Measurements from ENCODE around the gene FILIP1L.

Gene FILIP1L

GRCh38 chr3:99972380-99973104 is 141.8 kb downstream of the FILIP1L start:
- DNase-seq (ENCODE audit: low read depth): peak; percentile 10

GRCh38 chr3:99971761-99972160 is 142.5 kb downstream of the FILIP1L start:
- DNase-seq (ENCODE audit: low read depth): no peak

- no peak for DNase-seq (ENCODE audit: low read depth)
Measured at GRCh38 chr3:99970198-99970597, 144.1 kb downstream of the FILIP1L start.

- DNase-seq (ENCODE audit: low read depth): no peak
Measured at GRCh38 chr3:99969136-99969535, 145.2 kb downstream of the FILIP1L start.

- no peak for DNase-seq (ENCODE audit: low read depth)
Measured at GRCh38 chr3:99967796-99968195, 146.5 kb downstream of the FILIP1L start.

- peak; percentile 53 for DNase-seq (ENCODE audit: low read depth)
Measured at GRCh38 chr3:99966662-99967416, 147.5 kb downstream of the FILIP1L start.

- DNase-seq (ENCODE audit: low read depth): no peak
Measured at GRCh38 chr3:99965681-99966408, 148.5 kb downstream of the FILIP1L start.

- peak; percentile 45 for DNase-seq (ENCODE audit: low read depth)
Measured at GRCh38 chr3:99965077-99965476, 149.2 kb downstream of the FILIP1L start.

- peak; percentile 40 for DNase-seq (ENCODE audit: low read depth)
Measured at GRCh38 chr3:99962703-99963102, 151.6 kb downstream of the FILIP1L start.

- DNase-seq (ENCODE audit: low read depth): no peak
Measured at GRCh38 chr3:99961756-99962515, 152.4 kb downstream of the FILIP1L start.

GRCh38 chr3:99960941-99961340 is 153.4 kb downstream of the FILIP1L start:
- no peak for DNase-seq (ENCODE audit: low read depth)

- DNase-seq (ENCODE audit: low read depth): no peak
Measured at GRCh38 chr3:99960123-99960878, 154.0 kb downstream of the FILIP1L start.

GRCh38 chr3:99958222-99958912 is 155.9 kb downstream of the FILIP1L start:
- DNase-seq (ENCODE audit: low read depth): no peak

- DNase-seq (ENCODE audit: low read depth): no peak
Measured at GRCh38 chr3:99957151-99957796, 157.0 kb downstream of the FILIP1L start.

- no peak for DNase-seq (ENCODE audit: low read depth)
Measured at GRCh38 chr3:99955773-99956562, 158.3 kb downstream of the FILIP1L start.

- no peak for DNase-seq (ENCODE audit: low read depth)
Measured at GRCh38 chr3:99954914-99955644, 159.2 kb downstream of the FILIP1L start.

GRCh38 chr3:99953596-99953995 is 160.7 kb downstream of the FILIP1L start:
- DNase-seq (ENCODE audit: low read depth): no peak

GRCh38 chr3:99952306-99952705 is 162.0 kb downstream of the FILIP1L start:
- DNase-seq (ENCODE audit: low read depth): peak; percentile 31

- DNase-seq (ENCODE audit: low read depth): no peak
Measured at GRCh38 chr3:99951701-99952100, 162.6 kb downstream of the FILIP1L start.

All from stromal cell of bone marrow (primary cell).